CD4-positive, alpha-beta memory T cell (primary cell): Measurements from ENCODE around the gene FOXO3. TPM values are rescaled to one million over a fixed set of nuclear protein-coding genes. Genes with fewer than 3 reads are reported as not detected.
"Not testable (repeated sequence)": the region's sequence is repeated elsewhere in the genome, so short reads cannot be mapped to it uniquely, and the experiment has no call there.

Source experiments
- CTCF ChIA-PET: fragments of 350-600 bp; sonication (Branson Sonifier 250); formaldehyde crosslinking; loops from one replicate; lab custom pipeline; 2021; ENCODE audit warnings: inconsistent platforms; ENCODE audit not compliant: partially characterized antibody; lab: Charles Lee
- POLR2A ChIA-PET: fragments of 350-600 bp; sonication (Branson Sonifier 250); formaldehyde crosslinking; loops from one replicate; lab custom pipeline; 2021; ENCODE audit not compliant: partially characterized antibody; lab: Charles Lee
- DNase-seq, 5 donors: peaks; one replicate each; pipeline versions ENCODE4 v3.0.0 to v3.0.0-alpha.2; 2020 to 2022; ENCODE audit warnings: mixed read lengths in 1 of 5
- H3K27ac ChIP-seq: one replicate; pipeline ENCODE4 v1.7.0; 2013; ENCODE audit warnings: low read depth, low read length
- H3K27me3 ChIP-seq: 2 replicates; pipeline ENCODE4 v1.7.0; 2013; ENCODE audit warnings: mild to moderate bottlenecking, low read length, moderate library complexity; ENCODE audit not compliant: insufficient read depth
- H3K36me3 ChIP-seq: 2 replicates; pipeline ENCODE4 v1.7.0; 2013; ENCODE audit warnings: mild to moderate bottlenecking, low read length, moderate library complexity; ENCODE audit not compliant: insufficient read depth
- H3K4me1 ChIP-seq: 2 replicates; pipeline ENCODE4 v1.7.0; 2013; ENCODE audit warnings: mild to moderate bottlenecking, low read length, moderate library complexity; ENCODE audit not compliant: insufficient read depth
- H3K4me3 ChIP-seq, 2 donors: one replicate each; pipeline ENCODE4 v1.7.0; 2013; ENCODE audit warnings: low read length in 2 of 2, mild to moderate bottlenecking in 1 of 2
- H3K9me3 ChIP-seq, 2 donors: one replicate each; pipeline ENCODE4 v1.7.0; 2013; ENCODE audit warnings: low read length in 2 of 2, control low read depth in 1 of 2; ENCODE audit not compliant: control insufficient read depth in 1 of 2
- H3K27ac Mint-ChIP-seq, 7 donors: one replicate each; pipeline ENCODE4 v1.8.0; 2020 to 2021; ENCODE audit warnings: mixed read lengths in 7 of 7, mild to moderate bottlenecking in 6 of 7, inconsistent platforms in 3 of 7, moderate library complexity in 3 of 7
- H3K27me3 Mint-ChIP-seq, 2 donors: one replicate each; pipeline ENCODE4 v1.8.0; 2020 to 2021; ENCODE audit warnings: mixed read lengths in 2 of 2
- H3K36me3 Mint-ChIP-seq, 2 donors: one replicate each; pipeline ENCODE4 v1.8.0; 2020 to 2021; ENCODE audit warnings: mixed read lengths in 2 of 2, inconsistent platforms in 1 of 2, mild to moderate bottlenecking in 1 of 2
- H3K4me1 Mint-ChIP-seq, 4 donors: one replicate each; pipeline ENCODE4 v1.8.0; 2020 to 2021; ENCODE audit warnings: mixed read lengths in 4 of 4, mild to moderate bottlenecking in 1 of 4
- H3K4me3 Mint-ChIP-seq, 8 donors: one replicate each; pipeline ENCODE4 v1.8.0; 2020 to 2021; ENCODE audit warnings: mixed read lengths in 8 of 8, mild to moderate bottlenecking in 7 of 8, moderate library complexity in 6 of 8, inconsistent platforms in 3 of 8
- H3K9me3 Mint-ChIP-seq, 8 donors: one replicate each; pipeline ENCODE4 v1.8.0; 2020 to 2021; ENCODE audit warnings: mixed read lengths in 8 of 8, mild to moderate bottlenecking in 5 of 8, inconsistent platforms in 3 of 8, moderate library complexity in 1 of 8
- intact Hi-C: fragments of 100-400 bp; cut with micrococcal nuclease; formaldehyde crosslinking; loops from one replicate; pipeline ENCODE4 v1.15.1; 2023
- polyA plus RNA-seq, 2 donors: library from polyadenylated mRNA; unstranded; fragments of 300-500 nt; fragmentation: Illumina TruSeq; gene quantifications; one replicate each; pipeline ENCODE4 v1.2.3, GENCODE V29; 2021
- total RNA-seq, 2 experiments: library from RNA; stranded (reverse); gene quantifications; one replicate each; pipeline ENCODE4 v1.2.3, GENCODE V29; 2021

FOXO3 gene
- total and polyA plus RNA-seq, 4 experiments from 2014 or later, result 18.3 to 27.0 (median 25.0) TPM

- ChIA-PET CTCF (interaction anchor here (0.6 kb wide), 1 partner anchor 80 kb away, joined by 4 read pairs; no protein-coding TSS in a partner anchor), POLR2A (no interaction called here)
- peak overlapping the region in 1 of 7 donors; percentile 77 for H3K27ac Mint-ChIP-seq
- Histone ChIP-seq H3K27me3 (no peaks in the 10 kb centered on the region), H3K9me3 (no peaks in the 10 kb centered on the region), H3K36me3 (no peaks in the 10 kb centered on the region), H3K4me3 (no peak overlapping the region), H3K27ac (no peak overlapping the region), H3K4me1 (peaks cover 6% of the 10 kb centered on the region)
- no peak overlapping the region for H3K4me3 Mint-ChIP-seq
- H3K9me3 Mint-ChIP-seq, result no peaks in the 10 kb centered on the region
- H3K27me3 Mint-ChIP-seq, result no peaks in the 10 kb centered on the region
- DNase-seq, result no peak
- H3K36me3 Mint-ChIP-seq, result peaks cover 1 to 12% of the 10 kb centered on the region in 2 donors
- intact Hi-C loops, result loop anchor here (10.0 kb wide), 1 partner anchor 401 kb away; no protein-coding TSS in a partner anchor
- peaks cover 17 to 77% (median 39%) of the 10 kb centered on the region in 4 donors for H3K4me1 Mint-ChIP-seq
Measured at GRCh38 chr6:108673602-108674001, 112.9 kb downstream of the FOXO3 start.

- no peak for DNase-seq
- Mint-ChIP-seq H3K36me3 (peaks cover 15 to 24% of the 10 kb centered on the region in 2 donors), H3K4me3 (no peak overlapping the region), H3K9me3 (no peaks in the 10 kb centered on the region), H3K27me3 (no peaks in the 10 kb centered on the region), H3K4me1 (peaks cover 12 to 59% (median 29%) of the 10 kb centered on the region in 4 donors), H3K27ac (peak overlapping the region in 5 of 7 donors; percentile 19 to 75 (median 45))
- POLR2A ChIA-PET, result no interaction called here
- no peaks in the 10 kb centered on the region for H3K36me3 ChIP-seq
- no peak overlapping the region for H3K27ac ChIP-seq
- no peaks in the 10 kb centered on the region for H3K4me1 ChIP-seq
- intact Hi-C loops, result loop anchor here (10.0 kb wide), 1 partner anchor 399 kb away; no protein-coding TSS in a partner anchor
- CTCF ChIA-PET, result no interaction called here
- H3K9me3 ChIP-seq, result no peaks in the 10 kb centered on the region
- no peak overlapping the region for H3K4me3 ChIP-seq
- no peaks in the 10 kb centered on the region for H3K27me3 ChIP-seq
Measured at GRCh38 chr6:108675226-108676200, 114.8 kb downstream of the FOXO3 start.

GRCh38 chr6:108676555-108676954 lies 115.8 kb downstream of the FOXO3 start:
- intact Hi-C loops, result loop anchor here (10.0 kb wide), 1 partner anchor 398 kb away; no protein-coding TSS in a partner anchor
- CTCF ChIA-PET, result no interaction called here

GRCh38 chr6:108677357-108677756 lies 116.6 kb downstream of the FOXO3 start:
- H3K4me3 Mint-ChIP-seq, result no peak overlapping the region
- intact Hi-C loops, result loop anchor here (10.0 kb wide), 1 partner anchor 397 kb away; no protein-coding TSS in a partner anchor
- Histone ChIP-seq H3K4me3 (no peak overlapping the region), H3K9me3 (no peaks in the 10 kb centered on the region), H3K36me3 (no peaks in the 10 kb centered on the region), H3K27me3 (no peaks in the 10 kb centered on the region), H3K4me1 (no peaks in the 10 kb centered on the region), H3K27ac (no peak overlapping the region)
- H3K27me3 Mint-ChIP-seq, result no peaks in the 10 kb centered on the region
- CTCF ChIA-PET, result no interaction called here
- peaks cover 24 to 32% of the 10 kb centered on the region in 2 donors for H3K36me3 Mint-ChIP-seq
- H3K27ac Mint-ChIP-seq, result peak overlapping the region in 1 of 7 donors; percentile 6
- POLR2A ChIA-PET, result interaction anchor here (0.8 kb wide), 1 partner anchor 100 kb away, joined by 3 read pairs; no protein-coding TSS in a partner anchor
- H3K4me1 Mint-ChIP-seq, result peaks cover 12 to 40% (median 25%) of the 10 kb centered on the region in 4 donors
- no peaks in the 10 kb centered on the region for H3K9me3 Mint-ChIP-seq
- no peak for DNase-seq

More at GRCh38 chr6:108676555-108676954, 115.8 kb downstream of the FOXO3 start:
- H3K4me1 Mint-ChIP-seq, result peaks cover 12 to 48% (median 25%) of the 10 kb centered on the region in 4 donors
- no peak overlapping the region for H3K4me3 ChIP-seq
- no peaks in the 10 kb centered on the region for H3K36me3 ChIP-seq
- H3K4me1 ChIP-seq, result no peaks in the 10 kb centered on the region
- H3K9me3 ChIP-seq, result no peaks in the 10 kb centered on the region
- no peak overlapping the region for H3K27ac ChIP-seq
- H3K9me3 Mint-ChIP-seq, result no peaks in the 10 kb centered on the region
- H3K36me3 Mint-ChIP-seq, result peaks cover 20 to 25% of the 10 kb centered on the region in 2 donors
- H3K27me3 Mint-ChIP-seq, result no peaks in the 10 kb centered on the region
- POLR2A ChIA-PET, result no interaction called here
- peak overlapping the region in 2 of 7 donors; percentile 9 to 35 for H3K27ac Mint-ChIP-seq
- H3K4me3 Mint-ChIP-seq, result no peak overlapping the region
- no peak for DNase-seq
- H3K27me3 ChIP-seq, result no peaks in the 10 kb centered on the region

- Mint-ChIP-seq H3K36me3 (peaks cover 24 to 30% of the 10 kb centered on the region in 2 donors), H3K27ac (peak overlapping the region in 1 of 7 donors; percentile 11), H3K27me3 (no peaks in the 10 kb centered on the region), H3K4me3 (no peak overlapping the region), H3K4me1 (peaks cover 10 to 35% (median 22%) of the 10 kb centered on the region in 4 donors), H3K9me3 (no peaks in the 10 kb centered on the region)
- Histone ChIP-seq H3K27me3 (no peaks in the 10 kb centered on the region), H3K4me3 (no peak overlapping the region), H3K4me1 (no peaks in the 10 kb centered on the region), H3K36me3 (no peaks in the 10 kb centered on the region), H3K27ac (no peak overlapping the region), H3K9me3 (no peaks in the 10 kb centered on the region)
- ChIA-PET POLR2A (interaction anchor here (0.8 kb wide), 1 partner anchor 101 kb away, joined by 3 read pairs; no protein-coding TSS in a partner anchor), CTCF (no interaction called here)
- DNase-seq, result no peak
- intact Hi-C loops, result loop anchor here (10.0 kb wide), 1 partner anchor 397 kb away; no protein-coding TSS in a partner anchor
Measured at GRCh38 chr6:108677894-108678293, 117.2 kb downstream of the FOXO3 start.

GRCh38 chr6:108680314-108680713 lies 119.6 kb downstream of the FOXO3 start:
- intact Hi-C loops, result not testable (repeated sequence)

GRCh38 chr6:108681721-108682120 lies 121.0 kb downstream of the FOXO3 start:
- H3K27ac Mint-ChIP-seq, result peak overlapping the region in 1 of 7 donors; percentile 2
- H3K27me3 ChIP-seq, DNase-seq, POLR2A ChIA-PET, H3K36me3 ChIP-seq, H3K4me3 Mint-ChIP-seq, H3K4me3 ChIP-seq, intact Hi-C loops, H3K9me3 Mint-ChIP-seq, H3K27ac ChIP-seq, H3K9me3 ChIP-seq, H3K4me1 ChIP-seq, CTCF ChIA-PET, H3K27me3 Mint-ChIP-seq: not testable (repeated sequence)
- H3K4me1 Mint-ChIP-seq, result peaks cover 4 to 18% (median 8%) of the 10 kb centered on the region in 4 donors
- H3K36me3 Mint-ChIP-seq, result peaks cover 41 to 45% of the 10 kb centered on the region in 2 donors

More at GRCh38 chr6:108680314-108680713, 119.6 kb downstream of the FOXO3 start:
- H3K27ac ChIP-seq, POLR2A ChIA-PET, H3K27me3 ChIP-seq, H3K9me3 Mint-ChIP-seq, DNase-seq, H3K36me3 ChIP-seq, H3K4me1 ChIP-seq, H3K27ac Mint-ChIP-seq, H3K27me3 Mint-ChIP-seq, H3K9me3 ChIP-seq, H3K4me3 ChIP-seq: not testable (repeated sequence)
- CTCF ChIA-PET, result interaction anchor here (0.7 kb wide), 1 partner anchor 44 kb away, joined by 3 read pairs; no protein-coding TSS in a partner anchor
- H3K36me3 Mint-ChIP-seq, result peaks cover 30 to 33% of the 10 kb centered on the region in 2 donors
- peaks cover 9 to 29% (median 13%) of the 10 kb centered on the region in 4 donors for H3K4me1 Mint-ChIP-seq
- H3K4me3 Mint-ChIP-seq, result peak overlapping the region in 1 of 8 donors; percentile 4
